Left hindlimb (tissue), 1 donor: ENCODE data around the gene UTF1.
"Not testable (repeated sequence)": the region's sequence is repeated elsewhere in the genome, so short reads cannot be mapped to it uniquely, and the experiment has no call there.

Experiments
- DNase-seq: peaks from one replicate; pipeline ENCODE4 v3.0.0-alpha.2; 2018

UTF1 gene

GRCh38 chr10:133210398-133211140 lies 19.4 kb upstream of the UTF1 start:
- DNase-seq: no peak

DNA sequence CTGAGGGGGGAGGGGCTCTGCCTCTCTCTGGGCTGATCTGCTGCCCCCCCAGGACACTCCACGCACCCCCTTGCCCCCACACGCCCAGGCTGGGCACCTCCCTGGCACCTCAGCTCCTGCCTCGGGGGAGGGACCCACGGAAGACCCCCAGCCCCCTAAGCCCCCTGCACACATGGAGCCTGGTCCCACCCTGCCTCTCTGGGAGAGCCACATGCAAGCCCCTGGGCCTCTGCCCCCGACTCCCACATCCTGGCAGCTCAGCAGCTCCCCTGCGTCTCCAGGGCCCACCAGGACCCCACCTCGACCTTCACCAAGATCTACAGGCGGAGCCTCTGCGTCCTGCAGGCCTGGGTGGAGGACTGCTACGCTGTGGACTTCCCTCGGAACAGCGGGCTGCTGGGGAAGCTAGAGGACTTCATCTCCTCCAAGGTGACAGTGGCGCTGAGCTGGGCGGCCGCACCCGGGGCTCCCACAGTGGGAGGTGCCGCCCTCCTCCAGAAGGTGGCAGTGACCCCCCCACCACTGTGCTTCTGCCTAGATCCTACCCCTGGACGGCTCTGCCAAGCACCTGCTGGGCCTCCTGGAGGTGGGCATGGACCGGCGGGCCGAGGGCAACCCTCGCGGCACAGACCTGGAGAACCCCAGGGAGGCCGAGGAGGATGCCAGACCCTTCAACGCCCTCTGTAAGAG lies 18.7 kb upstream of the UTF1 start:
- no peak for DNase-seq

GRCh38 chr10:133211959-133212852 lies 17.8 kb upstream of the UTF1 start:
- no peak for DNase-seq

GRCh38 chr10:133212853-133213494 lies 17.0 kb upstream of the UTF1 start:
- DNase-seq: no peak

- DNase-seq: no peak
Observed at GRCh38 chr10:133213641-133214467, 16.2 kb upstream of the UTF1 start.

GRCh38 chr10:133214468-133215410 lies 15.3 kb upstream of the UTF1 start:
- DNase-seq: peak; percentile 16

GRCh38 chr10:133215586-133215985 lies 14.4 kb upstream of the UTF1 start:
- DNase-seq: no peak

- no peak for DNase-seq
Observed at GRCh38 chr10:133216776-133217175, 13.2 kb upstream of the UTF1 start.

DNA sequence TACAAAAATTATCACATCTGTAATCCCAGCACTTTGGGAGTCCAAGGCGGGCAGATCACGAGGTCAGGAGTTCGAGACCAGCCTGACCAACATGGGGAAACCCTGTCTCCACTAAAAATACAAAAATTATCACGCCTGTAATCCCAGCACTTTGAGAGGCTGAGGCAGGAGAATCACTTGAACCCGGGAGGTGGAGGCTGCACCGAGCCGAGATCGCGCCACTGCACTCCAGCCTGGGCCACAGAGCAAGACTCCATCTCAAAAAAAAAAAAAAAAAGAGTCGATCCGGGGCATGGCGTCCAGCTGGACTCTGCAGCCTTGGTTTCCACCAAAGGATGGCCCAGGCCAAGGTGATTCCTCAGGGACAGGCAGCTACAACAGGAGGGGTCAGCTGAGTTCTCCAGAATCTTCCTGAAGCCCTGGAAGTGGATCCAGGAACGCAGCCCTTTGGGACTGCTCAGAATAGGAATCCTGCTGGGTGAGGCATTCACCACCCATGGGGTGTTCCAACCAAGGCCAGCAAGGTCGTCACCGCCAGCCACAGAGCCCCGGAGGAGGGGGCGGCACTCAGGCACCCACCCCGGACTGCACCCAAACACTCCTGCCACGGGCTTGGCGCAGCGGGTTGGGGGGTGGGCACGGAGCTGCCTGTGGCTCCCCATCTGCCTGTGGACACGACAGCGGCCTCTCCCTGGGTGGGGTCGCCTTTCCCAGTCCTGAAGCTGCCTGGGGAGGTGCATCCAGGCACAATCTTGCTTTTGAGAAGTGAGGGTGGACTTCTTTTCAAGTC lies 12.0 kb upstream of the UTF1 start:
- DNase-seq: no peak

DNA sequence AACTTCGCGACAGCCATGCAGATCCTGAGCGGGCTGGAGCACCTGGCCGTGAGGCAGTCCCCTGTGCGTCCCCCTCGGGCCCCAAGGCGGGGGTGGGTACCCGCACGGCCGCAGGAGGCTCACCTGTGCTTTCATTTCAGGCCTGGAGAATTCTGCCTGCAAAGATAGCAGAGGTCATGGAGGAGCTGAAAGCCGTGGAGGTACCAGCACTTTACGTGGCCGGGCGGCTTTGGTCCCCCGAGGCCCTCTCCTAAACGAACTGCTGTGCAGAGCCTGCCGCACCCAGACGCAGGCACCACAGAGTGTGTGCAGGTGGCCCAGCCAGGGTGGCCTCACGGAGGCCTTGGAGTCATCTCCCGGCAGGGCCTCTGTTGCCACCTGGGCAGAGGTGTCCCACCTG lies 11.1 kb upstream of the UTF1 start:
- no peak for DNase-seq

- no peak for DNase-seq
Observed at GRCh38 chr10:133219782-133220181, 10.2 kb upstream of the UTF1 start.

DNA sequence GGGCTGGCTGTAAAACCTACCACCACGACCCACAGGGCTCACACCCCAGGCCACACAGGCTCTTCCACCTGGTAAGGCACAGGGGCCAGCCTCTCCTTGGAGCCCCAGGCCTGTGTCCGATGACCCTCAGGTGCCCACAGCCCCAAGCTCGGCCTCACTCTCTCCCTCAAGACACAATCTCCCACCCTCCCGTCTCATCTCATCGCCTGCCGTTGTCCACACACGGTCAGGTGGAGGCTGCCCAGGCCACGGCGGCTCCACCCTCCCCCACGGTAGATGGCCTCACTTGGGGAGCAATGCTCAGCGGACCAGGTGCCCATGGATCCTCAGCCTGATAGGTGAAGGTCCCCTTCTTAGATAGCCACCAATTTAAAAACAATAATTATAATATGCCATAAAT lies 8.7 kb upstream of the UTF1 start:
- DNase-seq: no peak

GRCh38 chr10:133221756-133222155 lies 8.3 kb upstream of the UTF1 start:
- not testable (repeated sequence) for DNase-seq

GRCh38 chr10:133224076-133224475 lies 5.9 kb upstream of the UTF1 start:
- DNase-seq: no peak

GRCh38 chr10:133224756-133225372 lies 5.2 kb upstream of the UTF1 start:
- DNase-seq: no peak

DNA sequence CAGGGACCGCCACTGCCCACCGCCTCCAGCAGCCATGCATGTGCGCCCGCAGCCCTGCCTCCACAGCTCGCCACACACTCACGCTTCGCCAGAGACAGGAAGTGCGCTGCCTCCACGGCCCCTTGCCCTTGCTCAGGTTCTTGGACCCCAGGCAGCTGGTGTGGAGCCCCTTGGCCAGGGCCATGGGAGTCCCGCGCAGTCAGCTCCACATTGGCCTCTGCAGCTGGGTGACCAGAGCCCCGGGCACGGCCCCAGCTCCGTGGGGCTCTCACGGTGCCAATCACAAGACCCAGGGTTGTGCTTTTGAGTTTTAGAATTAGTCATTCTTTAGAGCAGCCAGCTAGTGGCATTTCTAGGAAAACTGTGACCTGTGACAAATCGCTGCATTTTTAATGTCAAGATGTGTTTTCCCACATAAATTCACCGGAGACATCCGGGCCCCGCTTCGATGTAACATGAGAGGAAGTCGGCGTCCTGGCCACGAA lies 4.3 kb upstream of the UTF1 start:
- no peak for DNase-seq

GRCh38 chr10:133226251-133226808 lies 3.7 kb upstream of the UTF1 start:
- no peak for DNase-seq

DNA sequence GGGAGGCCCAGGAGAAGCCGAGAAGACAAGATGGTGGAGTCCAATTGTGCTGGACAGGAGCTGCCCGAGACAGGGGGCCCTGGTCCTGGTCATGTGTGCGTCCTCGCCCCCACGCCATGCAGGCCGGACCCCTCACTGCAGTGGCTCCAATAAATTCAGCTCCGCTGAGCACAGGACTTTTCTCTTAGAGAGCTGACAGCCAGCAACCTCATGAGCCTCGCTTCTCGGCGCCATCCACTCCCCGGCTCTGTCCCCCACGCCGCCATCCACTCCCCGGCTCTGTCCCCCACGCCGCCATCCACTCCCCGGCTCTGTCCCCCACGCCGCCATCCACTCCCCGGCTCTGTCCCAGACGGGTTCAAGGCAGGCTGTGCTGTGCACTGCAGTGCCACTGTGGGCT lies 2.8 kb upstream of the UTF1 start:
- DNase-seq: no peak
